Liver (tissue), 9 donors: ENCODE results near the gene GRAMD4. TPM values are rescaled to one million over a fixed set of nuclear protein-coding genes. Genes with fewer than 3 reads are reported as not detected.
"Not testable (repeated sequence)": the region's sequence is repeated elsewhere in the genome, so short reads cannot be mapped to it uniquely, and the experiment has no call there.

ENCODE experiments used
- DNase-seq: peaks from one replicate; pipeline ENCODE4 v3.0.0-alpha.2; 2017; ENCODE audit warnings: low spot score
- H3K27ac ChIP-seq, 2 donors: one replicate each; pipeline ENCODE4 v1.7.0; 2013; ENCODE audit warnings: inconsistent platforms in 2 of 2, low read length in 2 of 2, control low read depth in 1 of 2, low read depth in 1 of 2, mild to moderate bottlenecking in 1 of 2
- H3K27me3 ChIP-seq, 4 donors: one replicate each; pipeline versions ENCODE4 v1.6.1 to v1.7.0; 2013; ENCODE audit warnings: low read length in 3 of 4, inconsistent platforms in 1 of 4, mild to moderate bottlenecking in 1 of 4, moderate library complexity in 1 of 4; ENCODE audit not compliant: control insufficient read depth in 4 of 4, insufficient read depth in 4 of 4
- H3K36me3 ChIP-seq, 4 donors: one replicate each; pipeline versions ENCODE4 v1.6.1 to v1.7.0; 2013; ENCODE audit warnings: low read length in 3 of 4, mild to moderate bottlenecking in 3 of 4, low read depth in 1 of 4, moderate library complexity in 1 of 4; ENCODE audit not compliant: control insufficient read depth in 4 of 4, insufficient read depth in 3 of 4
- H3K4me1 ChIP-seq, 4 donors: one replicate each; pipeline versions ENCODE4 v1.6.1 to v1.7.0; 2013; ENCODE audit warnings: low read length in 3 of 4, mild to moderate bottlenecking in 3 of 4, moderate library complexity in 1 of 4; ENCODE audit not compliant: control insufficient read depth in 4 of 4, insufficient read depth in 4 of 4
- H3K4me3 ChIP-seq, 3 donors: one replicate each; pipeline versions ENCODE4 v1.6.1 to v1.7.0; 2013; ENCODE audit warnings: low read length in 3 of 3, control low read depth in 1 of 3, low read depth in 1 of 3, mild to moderate bottlenecking in 1 of 3
- H3K9ac ChIP-seq, 2 donors: one replicate each; pipeline ENCODE4 v1.7.0; 2013; ENCODE audit warnings: low read length in 2 of 2, mild to moderate bottlenecking in 2 of 2, moderate library complexity in 2 of 2, control low read depth in 1 of 2, low read depth in 1 of 2
- H3K9me3 ChIP-seq, 4 donors: one replicate each; pipeline versions ENCODE4 v1.6.1 to v1.7.0; 2013; ENCODE audit warnings: low read length in 3 of 4; ENCODE audit not compliant: control insufficient read depth in 4 of 4
- ATF3 ChIP-seq: IDR thresholded peaks from 2 replicates; pipeline ENCODE4 v1.6.1; 2016; ENCODE audit warnings: antibody characterized with exemption
- EGR1 ChIP-seq, 2 donors: IDR thresholded peaks; 2 replicates each; pipeline ENCODE4 v1.6.1; 2016 to 2018; ENCODE audit warnings: antibody characterized with exemption in 2 of 2, low read depth in 2 of 2
- FOXA1 ChIP-seq: IDR thresholded peaks from 2 replicates; pipeline ENCODE4 v1.6.1; 2016; ENCODE audit warnings: antibody characterized with exemption
- GABPA ChIP-seq, 2 donors: IDR thresholded peaks in 1 of 2; conservative IDR thresholded peaks in 1 of 2; 2 replicates each; pipeline ENCODE4 v1.6.1; 2016; ENCODE audit warnings: antibody characterized with exemption in 2 of 2, mild to moderate bottlenecking in 1 of 2, moderate library complexity in 1 of 2
- HNF4A ChIP-seq, 2 donors: conservative IDR thresholded peaks; 2 replicates each; pipeline ENCODE4 v1.6.1; 2016; ENCODE audit warnings: antibody characterized with exemption in 2 of 2, mild to moderate bottlenecking in 2 of 2
- HNF4G ChIP-seq: IDR thresholded peaks from 2 replicates; pipeline ENCODE4 v1.6.1; 2016; ENCODE audit warnings: antibody characterized with exemption
- JUND ChIP-seq, 2 donors: IDR thresholded peaks; 2 replicates each; pipeline ENCODE4 v1.6.1; 2016; ENCODE audit warnings: antibody characterized with exemption in 2 of 2
- MAX ChIP-seq: IDR thresholded peaks from 2 replicates; pipeline ENCODE4 v1.6.1; 2016; ENCODE audit warnings: antibody characterized with exemption
- RAD21 ChIP-seq, 2 donors: IDR thresholded peaks; 2 replicates each; pipeline ENCODE4 v1.6.1; 2016; ENCODE audit warnings: antibody characterized with exemption in 2 of 2, mild to moderate bottlenecking in 2 of 2
- RXRA ChIP-seq, 2 donors: IDR thresholded peaks; 2 replicates each; pipeline ENCODE4 v1.6.1; 2017 to 2018; ENCODE audit warnings: antibody characterized with exemption in 2 of 2, mild to moderate bottlenecking in 1 of 2
- SP1 ChIP-seq: IDR thresholded peaks from 2 replicates; pipeline ENCODE4 v1.6.1; 2018; ENCODE audit warnings: antibody characterized with exemption, mild to moderate bottlenecking
- YY1 ChIP-seq: IDR thresholded peaks from 2 replicates; pipeline ENCODE4 v1.6.1; 2016; ENCODE audit warnings: antibody characterized with exemption, mild to moderate bottlenecking
- ZBTB33 ChIP-seq: IDR thresholded peaks from 2 replicates; pipeline ENCODE4 v1.6.1; 2016; ENCODE audit warnings: antibody characterized with exemption
- WGBS: extraction: QIAGEN DNeasy Blood & Tissue Kit; methylation state at CpG from one replicate; pipeline ENCODE4 v1.1.7; 2013; 5-methylcytosine and 5-hydroxymethylcytosine counted together
- polyA plus RNA-seq, 2 donors: library from polyadenylated mRNA; stranded (reverse) in 1 of 2; unstranded in 1 of 2; fragments of 200-250 nt in 1 of 2; fragments of >200 nt in 1 of 2; fragmentation: Nextera tagmentation in 1 of 2; extraction: Ambion mirVana in 1 of 2; gene quantifications; one replicate each; pipeline versions ENCODE4 v1.2.1 to v1.2.3, GENCODE V29; 2013 to 2015
- total RNA-seq, 2 donors: library from RNA; depleted of rRNA; stranded (reverse); fragments of >200 nt; gene quantifications; one replicate each; pipeline ENCODE4 v1.2.3, GENCODE V29; 2014
- donor health status: healthy.
- donor health status: healthy.
- donor health status: healthy.
- donor health status: healthy.
- donor health status: healthy.

Gene GRAMD4
- total and polyA plus RNA-seq, 4 donors = 2.7 to 53.5 (median 21.6) TPM

GRCh38 chr22:46633334-46633890 is 13.2 kb downstream of the GRAMD4 start:
- no peaks in the 10 kb centered on the region for H3K36me3 ChIP-seq
- H3K27ac ChIP-seq = no peak overlapping the region
- no peaks in the 10 kb centered on the region for H3K9me3 ChIP-seq
- no peak for TF ChIP-seq FOXA1
- H3K27me3 ChIP-seq = no peaks in the 10 kb centered on the region
- DNase-seq = no peak
- peaks cover 0 to 22% (median 5%) of the 10 kb centered on the region in 4 donors for H3K4me1 ChIP-seq
- no peak overlapping the region for H3K4me3 ChIP-seq
- H3K9ac ChIP-seq = no peak overlapping the region
- WGBS = 93% methylated on average over 10 of the region's 10 CpGs

- no peaks in the 10 kb centered on the region for H3K27me3 ChIP-seq
- 91% methylated on average over 11 of the region's 11 CpGs for WGBS
- no peak overlapping the region for H3K9ac ChIP-seq
- TF ChIP-seq RXRA (IDR thresholded peaks at IDR 0.05) (no peak), RAD21 (IDR thresholded peaks at IDR 0.05) (no peak), FOXA1 (no peak), JUND (IDR thresholded peaks at IDR 0.05) (no peak), MAX (no peak), ATF3 (no peak), HNF4G (no peak), YY1 (no peak), GABPA (IDR thresholded peaks at IDR 0.05 in 1 of 2, conservative IDR thresholded peaks at IDR 0.05 in 1 of 2) (no peak), HNF4A (conservative IDR thresholded peaks at IDR 0.05) (no peak), EGR1 (IDR thresholded peaks at IDR 0.05; ENCODE audit: low read depth in 2 of 2) (no peak), ZBTB33 (no peak)
- no peak overlapping the region for H3K4me3 ChIP-seq
- no peak overlapping the region for H3K27ac ChIP-seq
- no peak for DNase-seq
- H3K9me3 ChIP-seq = no peaks in the 10 kb centered on the region
- H3K4me1 ChIP-seq = peaks cover 0 to 29% (median 9%) of the 10 kb centered on the region in 4 donors
- H3K36me3 ChIP-seq = no peaks in the 10 kb centered on the region
Measured at GRCh38 chr22:46634011-46634699, 14.0 kb downstream of the GRAMD4 start.

- Histone ChIP-seq H3K4me1 (peaks cover 0 to 39% (median 14%) of the 10 kb centered on the region in 4 donors), H3K27ac (peak overlapping the region; percentile 77 to 93), H3K4me3 (peak overlapping the region in 1 of 3 donors; percentile 47)
- WGBS = 30% methylated on average over 30 of the region's 30 CpGs
- H3K36me3 ChIP-seq, H3K9ac ChIP-seq, H3K27me3 ChIP-seq, H3K9me3 ChIP-seq: not testable (repeated sequence)
- peak; percentile 56 for DNase-seq
- TF ChIP-seq RXRA (IDR thresholded peaks at IDR 0.05) (peak in 1 of 2 donors; percentile 18), SP1 (peak; percentile 6)
Measured at GRCh38 chr22:46634973-46635685, 14.9 kb downstream of the GRAMD4 start.
